Thyroid gland (tissue), 4 donors: Measurements from ENCODE around the gene BCL11B. TPM values are rescaled to one million over a fixed set of nuclear protein-coding genes. Genes with fewer than 3 reads are reported as not detected.

Experiments used
- DNase-seq, 2 donors: peaks; one replicate each; pipeline ENCODE4 v3.0.0-alpha.2; 2019
- H3K27ac ChIP-seq, 3 donors: fragments of 200-600 bp; sonication (generic); 1 replicate in 2 of 3; 2 replicates in 1 of 3; pipeline ENCODE4 v1.5.1; 2016 to 2019; ENCODE audit warnings: mild to moderate bottlenecking in 1 of 3, moderate library complexity in 1 of 3
- H3K27me3 ChIP-seq: fragments of 200-600 bp; sonication (generic); one replicate; pipeline ENCODE4 v1.5.1; 2019
- H3K36me3 ChIP-seq, 2 donors: fragments of 200-600 bp; sonication (generic); one replicate each; pipeline ENCODE4 v1.5.1; 2016 to 2019
- H3K4me1 ChIP-seq, 2 donors: fragments of 200-600 bp; sonication (generic); one replicate each; pipeline ENCODE4 v1.5.1; 2017 to 2019
- H3K4me3 ChIP-seq, 3 donors: fragments of 200-600 bp; sonication (generic); replicated peaks in 1 of 3; 1 replicate in 2 of 3; 2 replicates in 1 of 3; pipeline ENCODE4 v1.5.1; 2016; ENCODE audit warnings: mild to moderate bottlenecking in 1 of 3
- H3K9me3 ChIP-seq: fragments of 200-600 bp; sonication (generic); one replicate; pipeline ENCODE4 v1.5.1; 2017
- POLR2A ChIP-seq, 2 donors: fragments of 450-650 bp; IDR thresholded peaks; one replicate each; pipeline ENCODE4 v1.6.1; 2017; ENCODE audit warnings: antibody characterized with exemption in 2 of 2, mild to moderate bottlenecking in 2 of 2, moderate library complexity in 1 of 2
- WGBS, 2 donors: methylation state at CpG; one replicate each; pipeline ENCODE4 v1.1.5; 2017; 5-methylcytosine and 5-hydroxymethylcytosine counted together
- intact Hi-C: fragments of 100-400 bp; cut with DNase I; formaldehyde crosslinking; loops from one replicate; pipeline ENCODE4 v1.15.1; 2023
- total RNA-seq, 4 donors: library from RNA; depleted of rRNA; stranded (reverse); fragments of >200 nt; gene quantifications; one replicate each; pipeline ENCODE4 v1.2.3, GENCODE V29; 2016
- TF ChIP-seq, protein P1 (sequence below), 6 experiments: fragments of 200-600 bp in 3 of 6; fragments of 450-650 bp in 3 of 6; sonication (generic) in 3 of 6; IDR thresholded peaks; one replicate each; pipeline ENCODE4 v1.5.1; 2016 to 2019; ENCODE audit warnings: antibody characterized with exemption in 6 of 6, mild to moderate bottlenecking in 2 of 6, inconsistent platforms in 1 of 6, moderate library complexity in 1 of 6

The BCL11B gene
- total RNA-seq, 4 donors from 2014 or later = 0.81 to 4.3 (median 2.3) TPM

DNA sequence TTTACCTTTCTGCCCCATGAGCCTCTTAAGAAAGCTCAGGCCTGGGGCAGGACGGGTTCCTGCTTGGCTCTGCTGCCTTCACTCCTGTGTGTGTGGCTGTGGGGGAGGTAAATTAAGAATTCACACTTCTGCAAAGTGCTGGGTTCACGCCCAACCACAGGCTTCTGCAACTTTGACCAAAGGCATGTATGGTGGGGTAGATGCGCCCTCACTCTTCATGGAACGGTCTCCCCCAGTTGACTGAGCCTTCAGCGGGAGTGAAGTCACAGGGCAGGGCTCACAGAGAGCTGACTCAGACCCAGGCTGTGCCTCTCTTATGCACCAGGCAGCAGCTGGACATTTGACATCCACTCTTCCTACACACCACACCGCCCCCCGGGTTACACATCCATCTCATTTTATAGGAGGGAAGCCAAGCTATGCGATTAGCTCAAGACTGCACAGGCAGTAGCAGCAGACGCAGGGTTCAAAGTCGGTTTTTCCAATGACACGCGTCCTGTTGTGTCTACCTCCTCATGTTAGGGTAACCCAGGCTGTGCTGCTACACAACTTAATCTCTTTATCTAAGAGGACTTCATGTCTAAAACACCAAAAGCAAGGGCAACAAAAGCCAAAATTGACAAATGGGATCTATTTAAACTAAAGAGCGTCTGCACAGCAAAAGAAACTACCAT lies 15.4 kb upstream of the BCL11B start:
- no peaks in the 10 kb centered on the region for H3K36me3 ChIP-seq
- no peaks in the 10 kb centered on the region for H3K9me3 ChIP-seq
- TF ChIP-seq POLR2A (IDR thresholded peaks at IDR 0.05) = no peak
- TF ChIP-seq, protein P1, sequence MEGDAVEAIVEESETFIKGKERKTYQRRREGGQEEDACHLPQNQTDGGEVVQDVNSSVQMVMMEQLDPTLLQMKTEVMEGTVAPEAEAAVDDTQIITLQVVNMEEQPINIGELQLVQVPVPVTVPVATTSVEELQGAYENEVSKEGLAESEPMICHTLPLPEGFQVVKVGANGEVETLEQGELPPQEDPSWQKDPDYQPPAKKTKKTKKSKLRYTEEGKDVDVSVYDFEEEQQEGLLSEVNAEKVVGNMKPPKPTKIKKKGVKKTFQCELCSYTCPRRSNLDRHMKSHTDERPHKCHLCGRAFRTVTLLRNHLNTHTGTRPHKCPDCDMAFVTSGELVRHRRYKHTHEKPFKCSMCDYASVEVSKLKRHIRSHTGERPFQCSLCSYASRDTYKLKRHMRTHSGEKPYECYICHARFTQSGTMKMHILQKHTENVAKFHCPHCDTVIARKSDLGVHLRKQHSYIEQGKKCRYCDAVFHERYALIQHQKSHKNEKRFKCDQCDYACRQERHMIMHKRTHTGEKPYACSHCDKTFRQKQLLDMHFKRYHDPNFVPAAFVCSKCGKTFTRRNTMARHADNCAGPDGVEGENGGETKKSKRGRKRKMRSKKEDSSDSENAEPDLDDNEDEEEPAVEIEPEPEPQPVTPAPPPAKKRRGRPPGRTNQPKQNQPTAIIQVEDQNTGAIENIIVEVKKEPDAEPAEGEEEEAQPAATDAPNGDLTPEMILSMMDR (IDR thresholded peaks at IDR 0.05) = no peak
- no peak overlapping the region for H3K27ac ChIP-seq
- no peak overlapping the region for H3K4me3 ChIP-seq
- no peak for DNase-seq
- intact Hi-C loops = no loop called here
- no peaks in the 10 kb centered on the region for H3K4me1 ChIP-seq
- 71 to 81% methylated on average over 13 of the region's 13 CpGs for WGBS, 2 donors
- no peaks in the 10 kb centered on the region for H3K27me3 ChIP-seq

DNA sequence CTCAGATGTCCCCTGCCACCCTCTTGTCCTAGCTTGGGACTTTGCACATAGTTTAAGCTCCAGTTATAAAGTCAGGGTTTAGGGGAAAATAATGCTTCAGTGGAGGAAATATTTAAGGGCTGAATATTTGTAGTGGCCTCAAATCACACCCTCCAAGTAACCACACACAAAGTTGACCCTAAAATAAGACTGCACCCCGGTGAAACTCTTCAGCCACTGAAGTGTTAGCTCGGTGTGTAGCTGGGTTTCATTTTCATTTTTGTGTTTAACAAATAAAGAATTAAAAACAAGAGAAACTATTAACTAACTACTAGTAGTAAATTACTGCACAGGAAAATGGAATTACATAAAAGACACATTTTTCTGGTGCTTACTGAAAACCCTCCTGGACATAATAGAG lies 14.8 kb upstream of the BCL11B start:
- Histone ChIP-seq H3K4me3 (no peak overlapping the region), H3K27me3 (no peaks in the 10 kb centered on the region), H3K27ac (no peak overlapping the region), H3K36me3 (no peaks in the 10 kb centered on the region), H3K9me3 (no peaks in the 10 kb centered on the region), H3K4me1 (no peaks in the 10 kb centered on the region)
- WGBS, 2 donors = 79 to 80% methylated on average over 2 of the region's 2 CpGs
- no peak for DNase-seq
- intact Hi-C loops = no loop called here
- TF ChIP-seq POLR2A (IDR thresholded peaks at IDR 0.05) = no peak
- TF ChIP-seq, protein P1 (IDR thresholded peaks at IDR 0.05) = no peak

DNA sequence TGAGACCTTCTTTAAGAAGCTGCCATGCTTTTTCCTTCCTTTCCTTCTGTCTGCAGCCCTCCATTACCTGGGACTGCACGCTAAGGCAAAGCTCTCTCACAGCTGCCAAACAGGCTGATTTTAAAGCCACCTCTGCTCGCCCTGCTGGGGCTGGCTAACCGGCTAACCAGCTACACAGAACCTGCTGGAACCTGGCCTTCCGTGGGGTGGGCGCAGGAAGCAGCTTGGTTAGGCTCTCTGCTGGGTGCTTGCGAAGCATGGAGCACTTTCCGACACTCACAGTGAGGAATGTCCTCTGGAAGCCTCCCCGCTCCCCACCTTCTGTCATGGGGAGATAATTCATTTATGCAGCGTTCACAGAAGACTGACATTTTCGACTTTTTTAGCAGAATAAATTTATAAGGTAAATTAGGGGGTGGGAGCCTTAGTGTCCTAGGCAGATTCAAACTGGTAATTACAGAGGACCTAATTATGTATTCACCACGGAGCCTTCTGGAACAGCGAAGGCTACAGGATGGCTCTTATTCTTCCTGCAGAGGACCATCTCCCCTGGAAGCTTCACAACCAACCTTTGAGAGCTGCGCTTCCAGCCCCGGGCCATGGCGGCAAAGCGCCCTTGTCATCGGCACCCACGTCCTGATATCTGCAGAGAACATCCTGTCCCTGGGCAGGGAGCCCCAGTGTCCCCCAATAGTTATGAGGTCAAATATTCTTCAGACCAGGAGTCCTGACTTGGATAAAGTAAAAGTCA lies 12.4 kb upstream of the BCL11B start:
- no peak overlapping the region for H3K27ac ChIP-seq
- no peaks in the 10 kb centered on the region for H3K36me3 ChIP-seq
- no peaks in the 10 kb centered on the region for H3K4me1 ChIP-seq
- H3K4me3 ChIP-seq = no peak overlapping the region
- no peaks in the 10 kb centered on the region for H3K9me3 ChIP-seq
- no peak for DNase-seq
- TF ChIP-seq, protein P1 (IDR thresholded peaks at IDR 0.05) = no peak
- no peak for TF ChIP-seq POLR2A (IDR thresholded peaks at IDR 0.05)
- H3K27me3 ChIP-seq = no peaks in the 10 kb centered on the region
- intact Hi-C loops = no loop called here
- WGBS, 2 donors = 71 to 73% methylated on average over 18 of the region's 18 CpGs

DNA sequence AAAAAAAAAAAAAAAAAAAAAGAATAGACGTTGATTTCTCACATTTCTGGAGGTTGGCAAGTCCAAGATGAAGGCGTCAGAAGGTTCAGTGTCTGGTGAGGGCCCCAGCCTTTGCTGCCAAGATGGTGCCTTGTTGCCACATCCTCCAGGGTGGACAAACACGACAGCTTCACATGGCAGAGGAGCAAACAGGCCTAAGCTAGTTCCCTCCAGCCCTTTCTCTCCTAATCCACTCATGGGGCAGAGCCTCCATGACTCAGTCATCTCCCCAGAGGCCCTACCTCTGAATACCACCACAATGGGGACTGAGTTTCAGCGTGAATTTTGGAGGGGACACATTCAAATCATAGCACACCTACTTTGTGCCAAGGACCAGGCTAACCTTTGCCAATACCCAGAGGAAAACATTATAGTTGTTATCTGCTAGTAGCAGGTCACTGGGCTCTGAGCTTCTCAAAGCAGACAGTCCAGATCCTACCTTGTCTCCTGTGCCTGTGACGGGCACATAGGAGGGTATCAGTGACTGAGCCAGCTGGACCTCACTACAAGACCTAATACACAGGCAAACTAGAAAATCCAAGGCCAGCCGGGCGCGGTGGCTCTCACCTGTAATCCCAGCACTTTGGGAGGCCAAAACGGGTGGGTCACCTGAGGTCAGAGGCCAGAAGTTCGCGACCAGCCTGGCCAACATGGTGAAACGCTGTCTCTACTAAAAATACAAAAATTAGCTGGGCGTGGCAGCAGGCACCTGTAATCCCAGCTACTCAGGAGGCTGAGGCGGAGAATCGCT lies 10.5 kb upstream of the BCL11B start:
- Histone ChIP-seq H3K27ac (no peak overlapping the region), H3K9me3 (no peaks in the 10 kb centered on the region), H3K36me3 (no peaks in the 10 kb centered on the region), H3K4me3 (no peak overlapping the region), H3K4me1 (no peaks in the 10 kb centered on the region), H3K27me3 (no peaks in the 10 kb centered on the region)
- DNase-seq = no peak
- WGBS, 2 donors = 87 to 88% methylated on average over 15 of the region's 15 CpGs
- no peak for TF ChIP-seq POLR2A (IDR thresholded peaks at IDR 0.05)
- intact Hi-C loops = no loop called here

DNA sequence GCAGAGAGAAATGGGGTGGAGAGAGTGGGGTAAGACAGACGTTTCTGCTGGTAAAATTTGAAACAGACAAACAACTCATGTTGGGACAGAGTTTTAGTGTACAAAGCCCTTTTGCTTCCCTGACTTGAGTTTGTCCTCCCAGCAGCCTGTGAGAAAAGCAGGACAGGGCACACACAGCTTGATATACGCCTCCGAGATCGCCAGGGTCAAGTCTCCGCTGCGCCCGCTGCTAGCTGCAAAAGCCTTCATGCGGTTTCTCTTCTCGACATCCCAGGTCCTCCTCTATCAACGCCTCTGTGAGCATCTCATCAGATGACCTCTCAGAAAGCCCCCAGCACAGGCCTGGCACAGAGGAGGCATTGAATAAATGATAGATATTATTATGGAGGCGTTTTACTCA lies 9.4 kb upstream of the BCL11B start:
- intact Hi-C loops = no loop called here
- Histone ChIP-seq H3K36me3 (no peaks in the 10 kb centered on the region), H3K4me1 (no peaks in the 10 kb centered on the region), H3K27me3 (no peaks in the 10 kb centered on the region), H3K27ac (no peak overlapping the region), H3K4me3 (no peak overlapping the region), H3K9me3 (no peaks in the 10 kb centered on the region)
- WGBS, 2 donors = 71 to 86% methylated on average over 11 of the region's 11 CpGs
- no peak for DNase-seq
- TF ChIP-seq, protein P1 (IDR thresholded peaks at IDR 0.05) = no peak
- TF ChIP-seq POLR2A (IDR thresholded peaks at IDR 0.05) = no peak
